ENCODE data around the gene CFP. TPM values are rescaled to one million over a fixed set of nuclear protein-coding genes. Genes with fewer than 3 reads are reported as not detected.
A peak's percentile ranks its signal among the peaks of the same experiment; 100 is the strongest.

CFP gene
- polyA plus RNA-seq, 1 of the 3 experiments (the other 2 are of a cell fraction), result 0.03 TPM

- WGBS (ENCODE audit: low lambda C conversion rate), result 25% methylated on average over 8 of the region's 9 CpGs
- Histone ChIP-seq H3K79me2 (ENCODE audit: insufficient read depth) (no peaks in the 10 kb centered on the region), H3K9ac (no peak overlapping the region), H2AFZ (ENCODE audit: low read depth) (no peak overlapping the region), H3K4me1 (ENCODE audit: control insufficient read depth in 1 of 2, insufficient read depth in 2 of 2, low read depth in 1 of 2, low read length in 1 of 2) (no peaks in the 10 kb centered on the region), H4K20me1 (ENCODE audit: insufficient read depth) (no peaks in the 10 kb centered on the region), H3K4me3 (ENCODE audit: low read depth in 2 of 2, low read length in 1 of 2) (no peak overlapping the region), H3F3A (replicated peaks; ENCODE audit: insufficient read depth) (no peaks in the 10 kb centered on the region), H3K27ac (ENCODE audit: low read depth in 2 of 2, low read length in 1 of 2) (no peak overlapping the region), H3K4me2 (no peak overlapping the region), H3K27me3 (ENCODE audit: insufficient read depth) (no peaks in the 10 kb centered on the region; the same call in 1 of the 2 replicates), H3K9me3 (no peaks in the 10 kb centered on the region), H3K9me2 (no peaks in the 10 kb centered on the region), H3K36me3 (replicated peaks in 1 of 2; ENCODE audit: control insufficient read depth in 1 of 2, insufficient read depth in 2 of 2, low read length in 1 of 2) (no peaks in the 10 kb centered on the region)
- CTCF ChIA-PET, result no interaction called here
- DNase-seq, result no peak
- POLR2A ChIA-PET, result no interaction called here
- TF ChIP-seq NFIC (IDR thresholded peaks at IDR 0.05; ENCODE audit: borderline replicate concordance) (no peak), GABPA (IDR thresholded peaks at IDR 0.05; ENCODE audit: low read depth) (no peak), FOXM1 (IDR thresholded peaks at IDR 0.05; ENCODE audit: low read depth) (no peak), RXRA (IDR thresholded peaks at IDR 0.05; ENCODE audit: borderline replicate concordance, low read depth) (no peak), ELF1 (IDR thresholded peaks at IDR 0.05) (no peak), EP300 (IDR thresholded peaks at IDR 0.05; ENCODE audit: borderline replicate concordance in 1 of 2, low read depth in 1 of 2, low read length in 1 of 2) (no peak), POLR2AphosphoS5 (IDR thresholded peaks at IDR 0.05; ENCODE audit: low read depth, low read length) (no peak)
These were observed 21.5 kb downstream of the CFP start for GRCh38 chrX:47608130-47608810.

GRCh38 chrX:47607091-47607490, 22.6 kb downstream of the CFP start:
- ChIA-PET CTCF (no interaction called here), POLR2A (no interaction called here)
- TF ChIP-seq ELF1 (IDR thresholded peaks at IDR 0.05) (no peak), NRF1 (IDR thresholded peaks at IDR 0.05; ENCODE audit: low read depth, low read length) (no peak), POLR2AphosphoS5 (IDR thresholded peaks at IDR 0.05; ENCODE audit: low read depth, low read length) (no peak), PBX3 (IDR thresholded peaks at IDR 0.05) (peak; percentile 39; the same call in 1 of the 2 replicates), MEF2A (IDR thresholded peaks at IDR 0.05; ENCODE audit: borderline replicate concordance, low read depth) (no peak), SIN3A (IDR thresholded peaks at IDR 0.05; ENCODE audit: borderline replicate concordance, low read depth, low read length) (no peak), TEAD4 (IDR thresholded peaks at IDR 0.05; ENCODE audit: borderline replicate concordance, insufficient read depth) (no peak), GATA2 (CRISPR knock-in tag; IDR thresholded peaks at IDR 0.05) (no peak), USF2 (IDR thresholded peaks at IDR 0.05; ENCODE audit: borderline replicate concordance, low read depth, low read length) (no peak), CTCF (IDR thresholded peaks at IDR 0.05) (no peak), EP300 (IDR thresholded peaks at IDR 0.05; ENCODE audit: borderline replicate concordance in 1 of 2, low read depth in 1 of 2, low read length in 1 of 2) (no peak), FOXJ3 (CRISPR knock-in tag; IDR thresholded peaks at IDR 0.05) (no peak), MAX (IDR thresholded peaks at IDR 0.05; ENCODE audit: low read depth) (no peak), RAD21 (IDR thresholded peaks at IDR 0.05; ENCODE audit: low read length) (no peak), GABPA (IDR thresholded peaks at IDR 0.05; ENCODE audit: low read depth) (no peak), TCF12 (IDR thresholded peaks at IDR 0.05) (peak; percentile 76), MXI1 (IDR thresholded peaks at IDR 0.05; ENCODE audit: low read depth, low read length) (no peak), TAF1 (IDR thresholded peaks at IDR 0.05; ENCODE audit: borderline replicate concordance, low read depth, low read length) (no peak)
- H3K4me1 ChIP-seq (ENCODE audit: control insufficient read depth in 1 of 2, insufficient read depth in 2 of 2, low read depth in 1 of 2, low read length in 1 of 2), result no peaks in the 10 kb centered on the region
- H4K20me1 ChIP-seq (ENCODE audit: insufficient read depth), result no peaks in the 10 kb centered on the region
- H3F3A ChIP-seq (replicated peaks; ENCODE audit: insufficient read depth), result no peaks in the 10 kb centered on the region
- no peaks in the 10 kb centered on the region for H3K9me2 ChIP-seq
- no peaks in the 10 kb centered on the region; the same call in 1 of the 2 replicates for H3K27me3 ChIP-seq (ENCODE audit: insufficient read depth)
- no peak overlapping the region for H3K9ac ChIP-seq
- no peaks in the 10 kb centered on the region for H3K36me3 ChIP-seq (replicated peaks in 1 of 2; ENCODE audit: control insufficient read depth in 1 of 2, insufficient read depth in 2 of 2, low read length in 1 of 2)
- DNase-seq, result no peak
- no peaks in the 10 kb centered on the region for H3K9me3 ChIP-seq
- no peak overlapping the region for H2AFZ ChIP-seq (ENCODE audit: low read depth)
- H3K27ac ChIP-seq (ENCODE audit: low read depth in 2 of 2, low read length in 1 of 2), result no peak overlapping the region
- H3K79me2 ChIP-seq (ENCODE audit: insufficient read depth), result no peaks in the 10 kb centered on the region
- H3K4me2 ChIP-seq, result no peak overlapping the region
- no peak overlapping the region for H3K4me3 ChIP-seq (ENCODE audit: low read depth in 2 of 2, low read length in 1 of 2)
